HG03280 (cell line): ENCODE data around the gene ADH5.
"Not testable (repeated sequence)": the region's sequence is repeated elsewhere in the genome, so short reads cannot be mapped to it uniquely, and the experiment has no call there.

Experiments
- ATAC-seq: cut with Tn5 transposase; IDR thresholded peaks from one replicate; pipeline ENCODE4 v1.9.1; 2021; ENCODE audit warnings: mild to moderate bottlenecking, moderate library complexity; ENCODE audit not compliant: unreplicated experiment

Gene ADH5

DNA sequence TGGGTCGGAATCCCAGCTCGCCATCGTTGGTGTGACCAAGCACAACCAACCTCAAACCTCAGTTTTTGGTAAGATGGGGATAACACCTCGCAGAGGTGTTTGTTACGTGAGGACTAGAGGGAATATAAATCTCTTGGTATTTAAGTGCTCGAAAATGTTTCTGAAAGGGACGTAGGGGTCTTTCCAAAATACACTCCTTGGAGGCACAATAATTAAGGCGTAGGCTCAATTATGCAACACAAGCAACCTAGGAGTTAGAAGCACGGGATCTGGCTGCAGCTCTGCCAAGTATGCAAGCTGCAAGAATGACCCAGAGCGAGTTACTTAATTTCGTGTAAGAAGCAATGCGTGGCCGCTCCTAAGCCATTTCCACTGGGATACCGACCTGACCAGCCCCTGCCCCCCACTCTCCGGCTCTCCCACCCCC lies 552 bp downstream of the ADH5 start:
- ATAC-seq = peak; percentile 11

DNA sequence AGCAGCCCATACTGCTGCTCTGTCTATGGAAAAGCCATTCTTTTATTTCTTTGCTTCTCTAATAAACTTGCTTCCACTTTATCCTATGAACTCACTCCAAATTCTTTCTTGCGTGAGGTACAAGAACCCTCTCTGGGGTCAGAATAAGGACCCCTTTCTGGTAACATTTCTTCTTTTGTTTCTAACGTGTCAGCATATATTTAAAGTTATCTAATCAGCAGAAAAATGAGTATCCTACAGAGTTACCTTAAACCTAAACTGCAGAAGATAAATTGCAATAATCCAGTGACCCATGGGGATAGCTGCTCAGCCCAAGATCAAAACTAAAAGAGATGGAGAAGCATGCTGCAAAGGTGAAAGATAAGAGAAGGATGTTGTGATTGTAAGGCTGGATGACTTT lies 4.0 kb downstream of the ADH5 start:
- ATAC-seq = no peak

DNA sequence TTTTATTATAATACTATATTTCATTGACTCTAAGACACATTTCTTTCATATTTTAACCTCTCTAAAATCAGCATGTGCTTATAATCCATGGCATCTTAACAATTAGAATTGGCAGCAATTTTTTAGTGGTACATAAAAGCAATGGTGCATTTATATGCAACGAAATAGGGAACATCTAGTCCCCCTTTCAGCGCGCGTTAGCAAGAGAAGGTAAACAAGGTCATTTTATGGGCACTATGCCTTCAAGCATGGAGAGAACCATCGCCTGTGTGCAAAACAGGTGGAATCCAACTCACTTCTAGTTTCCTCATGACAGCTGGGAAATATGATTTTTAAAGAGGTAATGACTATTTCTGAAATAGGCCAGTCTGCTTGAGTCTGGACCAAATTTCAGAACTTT lies 6.4 kb downstream of the ADH5 start:
- ATAC-seq = no peak

DNA sequence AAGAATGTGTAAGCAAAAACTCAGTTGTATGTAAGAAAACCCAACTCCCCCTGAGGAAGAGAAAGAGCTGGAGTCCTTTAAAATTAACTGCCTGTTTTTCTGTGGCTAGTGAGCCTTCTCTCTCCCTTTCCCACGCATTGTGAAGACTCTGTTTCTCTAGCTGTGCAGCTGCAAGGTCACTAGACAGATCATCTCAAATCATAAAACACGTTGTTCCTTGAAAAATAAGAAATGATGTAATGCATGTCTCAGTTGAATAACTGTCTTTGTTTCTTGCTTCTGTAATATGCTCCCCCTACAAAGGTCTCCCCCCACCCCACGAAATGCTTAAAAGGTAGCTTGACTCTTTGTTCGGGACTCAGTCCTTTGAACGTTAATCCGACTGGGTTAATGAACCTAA lies 7.7 kb downstream of the ADH5 start:
- ATAC-seq = not testable (repeated sequence)

DNA sequence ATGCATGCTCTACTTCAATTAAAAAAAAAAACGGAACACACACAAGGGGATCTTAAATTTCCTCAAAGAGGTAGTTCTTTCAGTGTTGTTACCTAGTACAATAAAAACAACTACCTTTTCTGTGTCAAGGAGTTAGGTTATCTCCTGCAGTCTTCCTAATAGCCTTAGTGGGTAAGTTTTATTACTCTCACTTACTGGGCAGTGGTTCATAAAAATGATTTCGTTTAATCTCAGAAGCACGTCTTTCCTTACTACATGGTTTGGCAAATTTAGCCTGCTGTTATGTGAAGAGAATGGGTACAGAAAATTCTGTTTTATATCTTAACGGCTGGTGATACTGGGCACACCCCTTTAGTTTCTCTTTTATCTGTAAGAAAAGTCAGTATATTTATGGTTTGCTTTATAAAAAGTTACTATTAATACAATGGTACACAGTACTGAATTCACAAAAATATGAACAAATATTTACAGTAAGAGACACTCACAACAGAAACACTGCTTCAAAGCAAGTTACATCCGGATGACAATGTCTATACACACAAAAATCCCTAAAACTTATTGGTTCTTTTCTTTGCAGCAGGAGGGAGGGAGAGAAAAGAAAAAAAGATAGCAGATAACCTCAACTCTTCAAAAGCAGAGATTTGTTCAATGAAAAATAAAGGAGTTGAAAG lies 8.8 kb downstream of the ADH5 start:
- no peak for ATAC-seq

DNA sequence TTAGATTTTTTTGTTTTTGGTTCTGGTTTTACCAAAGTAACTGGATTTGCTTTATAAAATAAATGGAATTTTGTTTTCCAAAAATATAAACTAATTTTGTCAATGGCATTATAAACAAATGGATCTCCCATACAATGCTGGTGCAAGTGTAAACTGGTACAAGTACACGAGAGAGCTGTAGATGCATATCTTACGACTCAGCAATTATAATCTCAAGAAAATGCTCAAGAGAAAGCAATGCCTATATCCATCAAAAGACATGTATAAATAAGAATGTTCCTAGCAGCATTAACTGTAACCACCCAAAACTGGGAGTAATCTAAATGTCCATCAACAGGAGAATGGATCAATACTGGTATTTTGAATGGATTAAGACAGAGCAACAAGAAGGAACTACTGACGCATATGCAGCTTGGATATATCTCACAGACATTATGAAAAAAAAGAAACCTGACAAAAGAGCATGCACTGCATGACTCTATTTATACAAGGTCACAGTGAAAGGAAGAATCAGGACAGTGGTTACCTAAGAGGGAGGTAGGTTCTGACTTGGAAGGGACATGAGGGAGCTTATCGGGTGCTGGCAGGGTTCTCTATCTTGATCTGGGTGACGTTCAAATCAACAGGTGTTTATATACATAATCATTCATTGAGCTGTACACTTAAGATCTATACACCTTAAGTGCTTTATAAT lies 9.5 kb downstream of the ADH5 start:
- ATAC-seq = no peak

DNA sequence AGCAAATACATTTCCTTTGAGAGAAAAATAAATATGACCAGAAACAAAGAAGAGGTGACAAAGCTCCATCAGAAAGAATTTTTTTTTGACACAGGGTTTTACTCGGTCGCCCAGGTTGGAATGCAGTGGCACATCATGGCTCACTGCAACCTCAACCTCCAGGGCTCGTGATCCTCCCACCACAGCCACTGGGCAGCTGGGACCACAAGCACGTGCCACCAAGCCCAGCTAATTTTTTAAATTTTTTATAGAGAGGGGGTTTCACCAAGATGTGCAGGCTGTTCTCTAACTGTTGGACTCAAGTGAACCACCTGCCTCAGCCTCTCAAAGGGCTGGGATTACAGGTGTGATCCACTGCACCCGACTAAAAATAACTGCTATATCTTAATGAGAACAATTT lies 10.3 kb downstream of the ADH5 start:
- ATAC-seq = no peak

DNA sequence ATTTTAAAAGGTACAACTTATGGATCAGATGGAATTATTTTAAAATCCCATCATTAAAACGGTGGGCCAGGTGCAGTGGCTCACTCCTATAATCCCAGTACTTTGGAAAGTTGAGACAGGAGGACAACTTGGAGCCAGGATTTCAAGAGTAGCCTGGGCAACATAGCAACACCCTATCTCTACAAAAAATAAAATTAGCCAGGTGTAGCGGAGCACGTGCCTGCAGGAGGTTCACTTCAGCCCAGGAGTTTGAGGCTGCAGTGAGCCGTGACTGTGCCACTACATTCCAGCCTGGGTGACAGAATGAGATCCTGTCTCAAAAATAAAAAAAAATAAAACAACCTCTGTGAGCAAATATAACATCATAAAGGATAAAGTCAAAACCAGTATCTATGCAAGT lies 11.4 kb downstream of the ADH5 start:
- no peak for ATAC-seq

DNA sequence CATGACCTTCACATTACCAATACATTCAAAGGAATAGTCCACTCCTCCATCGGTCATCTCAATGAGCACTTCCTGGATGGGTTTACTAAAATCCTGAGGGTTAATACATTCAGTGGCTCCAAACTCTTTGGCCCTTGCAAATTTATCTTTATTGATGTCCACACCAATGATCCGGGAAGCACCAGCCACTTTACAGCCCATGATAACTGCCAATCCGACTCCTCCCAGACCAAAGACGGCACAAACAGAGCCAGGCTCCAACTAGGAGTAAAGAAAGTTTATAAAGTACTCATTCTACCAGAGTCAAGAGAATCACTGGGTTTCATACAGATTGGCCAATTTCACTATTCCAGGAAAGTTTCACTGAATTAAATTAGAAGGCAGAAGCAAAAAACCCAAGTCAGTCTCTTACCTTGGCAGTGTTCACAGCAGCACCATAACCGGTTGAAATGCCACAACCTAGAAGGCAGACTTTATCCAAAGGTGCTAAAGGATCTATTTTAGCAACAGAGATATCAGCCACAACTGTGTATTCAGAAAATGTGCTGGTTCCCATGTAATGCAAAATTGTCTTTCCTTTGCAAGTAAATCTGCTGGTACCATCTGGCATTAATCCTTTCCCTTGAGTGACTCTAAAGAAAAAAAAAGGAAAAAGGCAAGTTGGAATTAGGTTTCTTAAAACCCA lies 12.2 kb downstream of the ADH5 start:
- no peak for ATAC-seq

DNA sequence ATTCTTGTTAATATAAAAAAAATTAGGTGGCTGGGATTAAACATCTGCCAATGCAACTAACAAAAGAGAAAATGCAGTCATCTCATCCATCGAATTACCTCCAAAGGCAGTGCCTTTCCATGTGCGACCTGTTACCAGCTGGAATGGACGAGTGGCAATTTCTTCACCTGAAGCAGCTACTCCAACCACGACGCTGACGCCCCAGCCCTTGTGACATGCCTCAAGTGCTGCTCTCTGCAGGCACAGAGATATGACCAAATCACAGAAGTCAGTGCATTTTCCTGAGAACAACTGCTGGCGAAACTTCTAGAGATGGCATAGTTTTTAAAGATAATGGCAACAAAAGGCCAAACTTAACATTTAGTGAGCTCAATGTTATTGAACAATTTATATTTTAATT lies 13.8 kb downstream of the ADH5 start:
- no peak for ATAC-seq

DNA sequence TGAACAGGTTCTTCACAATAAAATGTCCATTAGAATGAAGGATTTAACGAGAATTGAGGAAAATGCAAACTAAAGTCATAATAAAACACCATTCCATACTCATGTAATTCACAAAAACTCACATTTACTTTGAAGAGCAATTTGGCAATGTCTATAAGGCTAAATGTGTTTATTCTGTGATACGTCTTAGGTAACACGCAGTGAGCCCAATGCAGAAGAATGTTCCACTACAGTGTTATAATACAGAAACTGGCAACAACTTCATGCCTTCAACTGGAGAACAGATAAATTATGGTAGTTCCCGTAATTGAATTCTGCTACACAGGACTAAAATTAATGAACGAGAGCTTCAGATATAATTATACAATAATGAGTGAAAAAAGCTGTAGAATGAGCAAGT lies 17.4 kb downstream of the ADH5 start:
- ATAC-seq = no peak

DNA sequence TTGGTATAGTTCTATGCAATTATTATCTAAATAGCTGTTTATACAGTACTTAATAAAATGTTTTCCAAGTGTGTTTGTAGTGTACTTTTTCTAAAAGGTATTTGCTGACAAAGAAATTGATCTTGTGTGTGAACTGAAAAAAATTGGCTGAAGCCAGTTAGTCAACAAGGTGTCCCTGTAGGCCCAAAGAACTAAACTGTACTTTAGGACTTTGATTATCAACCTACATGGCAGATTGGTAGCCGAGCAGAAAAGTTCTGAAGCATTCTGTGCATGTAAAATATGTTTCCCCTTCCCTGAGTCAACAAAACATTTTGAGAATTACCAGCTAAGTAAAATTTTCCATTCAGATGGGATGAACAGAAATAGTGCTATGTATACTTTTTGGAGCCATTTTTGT lies 21.0 kb downstream of the ADH5 start:
- no peak for ATAC-seq

DNA sequence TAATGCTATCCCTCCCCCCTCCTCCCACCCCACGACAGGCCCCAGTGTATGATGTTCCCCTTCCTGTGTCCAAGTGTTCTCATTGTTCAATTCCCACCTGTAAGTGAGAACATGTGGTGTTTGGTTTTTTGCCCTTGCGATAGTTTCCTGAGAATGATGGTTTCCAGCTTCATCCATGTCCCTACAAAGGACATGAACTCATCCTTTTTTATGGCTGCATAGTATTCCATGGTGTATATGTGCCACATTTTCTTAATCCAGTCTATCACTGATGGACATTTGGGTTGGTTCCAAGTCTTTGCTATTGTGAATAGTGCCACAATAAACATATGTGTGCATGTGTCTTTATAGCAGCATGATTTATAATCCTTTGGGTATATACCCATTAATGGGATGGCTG lies 23.1 kb downstream of the ADH5 start:
- not testable (repeated sequence) for ATAC-seq

DNA sequence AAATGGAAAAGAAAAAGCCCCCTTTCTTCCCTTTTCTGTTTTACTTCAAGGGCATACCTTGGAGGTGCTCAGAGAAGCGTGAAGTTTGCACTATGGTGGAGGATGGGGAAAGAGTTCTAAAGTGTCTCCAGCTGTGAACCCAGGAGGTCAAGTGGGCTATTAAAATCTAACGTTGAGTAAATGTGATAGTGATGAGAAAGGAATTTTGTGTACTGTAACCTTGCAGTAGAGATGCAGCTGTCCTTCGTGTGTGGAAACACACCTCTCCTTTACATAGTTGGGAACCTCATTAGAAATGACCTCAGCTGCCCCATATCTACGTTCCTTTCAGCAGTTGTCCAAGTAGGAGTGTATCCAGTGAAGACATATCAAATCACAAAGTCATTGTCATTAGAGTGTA lies 26.5 kb downstream of the ADH5 start:
- ATAC-seq = no peak

DNA sequence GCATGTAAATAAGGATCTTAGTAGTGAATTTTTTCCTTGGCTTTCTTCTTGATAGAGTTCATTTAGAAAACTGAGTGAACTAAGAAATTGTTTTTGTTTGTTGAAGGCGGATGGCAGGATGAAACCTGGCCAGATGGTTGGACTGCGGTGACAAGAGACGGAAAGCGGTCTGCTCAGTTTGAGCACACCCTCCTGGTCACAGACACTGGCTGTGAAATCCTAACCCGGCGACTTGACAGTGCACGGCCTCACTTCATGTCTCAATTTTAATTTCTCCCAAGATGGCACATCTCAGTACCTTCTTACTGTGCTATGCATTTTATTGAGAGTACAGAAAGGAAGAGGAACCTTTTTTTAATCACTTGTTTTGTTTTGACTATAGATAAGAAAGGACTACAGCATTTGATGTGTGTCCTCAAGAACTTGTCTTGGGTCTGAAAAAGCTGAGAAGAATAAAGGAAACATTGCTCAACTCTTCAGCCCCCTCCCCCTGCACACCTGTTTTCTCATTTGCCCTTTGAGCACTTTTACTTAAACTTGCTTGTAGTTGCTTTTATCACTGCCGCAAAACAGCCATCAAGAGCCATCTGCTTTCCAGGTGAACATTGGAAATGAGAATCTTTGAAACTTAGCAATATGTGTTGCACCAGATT lies 27.4 kb downstream of the ADH5 start:
- ATAC-seq = no peak

DNA sequence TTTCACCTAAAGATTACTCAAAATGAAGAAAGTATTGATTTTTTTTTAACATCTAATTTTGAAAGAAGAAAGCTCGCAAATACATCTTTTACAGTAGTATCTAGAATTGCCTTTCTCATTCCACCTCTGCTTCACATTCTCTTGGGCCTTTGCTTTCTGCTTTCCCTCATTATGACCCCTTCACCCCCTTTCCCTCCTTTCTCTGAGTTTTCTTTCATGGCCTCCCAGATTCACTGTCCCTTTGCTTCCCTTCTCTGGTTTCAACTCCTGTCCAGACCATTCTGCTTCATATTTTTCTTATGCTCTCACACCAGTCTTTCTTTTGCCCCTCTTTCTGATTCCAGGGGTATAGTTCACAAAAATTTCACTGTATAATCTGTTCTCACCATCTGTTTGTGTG lies 29.0 kb downstream of the ADH5 start:
- no peak for ATAC-seq

DNA sequence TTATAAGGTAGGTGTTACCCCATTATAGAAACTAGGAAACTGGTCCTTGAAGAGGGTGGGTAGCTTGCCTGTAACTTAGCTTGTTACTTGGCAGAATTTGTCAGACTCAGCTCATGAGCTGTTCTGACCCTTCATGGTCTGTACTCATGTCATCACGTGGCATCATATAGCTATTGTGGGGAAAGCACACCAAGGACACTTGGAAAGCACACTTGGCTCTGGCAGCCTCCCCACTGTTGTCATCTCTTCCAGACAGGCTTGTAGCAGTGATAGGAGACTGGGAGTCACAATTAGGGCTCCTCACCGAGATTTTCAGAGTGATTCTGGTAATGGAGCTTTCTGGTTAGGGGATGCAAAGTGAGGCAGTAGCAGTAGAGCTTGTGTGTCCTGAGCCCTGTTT lies 30.4 kb downstream of the ADH5 start:
- no peak for ATAC-seq

DNA sequence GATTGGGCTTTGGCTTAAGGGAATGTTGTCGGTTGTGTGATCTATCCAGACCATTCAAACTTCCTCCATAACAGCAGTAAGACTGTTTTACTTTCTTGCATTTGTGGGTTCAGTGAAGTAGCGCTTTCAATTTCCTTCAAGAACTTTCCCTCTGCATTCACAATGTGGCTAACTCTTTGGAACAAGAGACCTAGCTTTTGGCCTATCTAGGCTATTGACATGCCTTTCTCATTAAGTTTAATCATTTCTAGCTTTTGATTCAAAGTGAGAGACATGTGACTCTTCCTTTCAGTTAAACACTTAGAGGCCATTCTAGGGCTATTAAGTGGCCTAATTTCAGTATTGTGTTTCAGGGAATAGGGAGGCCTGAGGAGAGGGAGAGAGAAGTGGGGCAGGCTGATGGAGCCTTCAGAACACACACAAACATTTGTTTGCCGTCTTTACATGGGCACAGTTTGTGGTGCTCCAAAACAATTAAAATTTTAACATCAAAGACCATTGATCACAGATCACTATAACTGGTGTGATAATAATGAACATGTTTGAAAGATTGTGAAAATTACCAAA lies 34.1 kb downstream of the ADH5 start:
- ATAC-seq = no peak

DNA sequence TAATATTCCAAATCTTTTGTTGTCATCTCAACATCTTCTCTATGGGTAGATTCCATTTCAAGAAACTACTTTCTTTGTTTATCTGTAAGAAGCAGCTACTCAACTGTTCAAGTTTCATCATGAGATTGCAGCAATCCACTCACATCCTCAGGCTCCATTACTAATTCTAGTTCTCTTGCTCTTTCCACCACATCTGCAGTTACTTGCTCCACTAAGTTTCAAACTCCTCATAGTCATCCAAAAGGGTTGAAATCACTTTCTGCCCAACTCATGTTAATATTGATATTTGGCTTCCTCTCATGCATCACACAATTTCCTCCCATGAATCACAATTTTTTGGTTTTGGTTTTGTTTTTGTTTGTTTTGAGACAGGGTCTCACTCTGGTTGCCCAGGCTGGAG lies 35.7 kb downstream of the ADH5 start:
- ATAC-seq = no peak

DNA sequence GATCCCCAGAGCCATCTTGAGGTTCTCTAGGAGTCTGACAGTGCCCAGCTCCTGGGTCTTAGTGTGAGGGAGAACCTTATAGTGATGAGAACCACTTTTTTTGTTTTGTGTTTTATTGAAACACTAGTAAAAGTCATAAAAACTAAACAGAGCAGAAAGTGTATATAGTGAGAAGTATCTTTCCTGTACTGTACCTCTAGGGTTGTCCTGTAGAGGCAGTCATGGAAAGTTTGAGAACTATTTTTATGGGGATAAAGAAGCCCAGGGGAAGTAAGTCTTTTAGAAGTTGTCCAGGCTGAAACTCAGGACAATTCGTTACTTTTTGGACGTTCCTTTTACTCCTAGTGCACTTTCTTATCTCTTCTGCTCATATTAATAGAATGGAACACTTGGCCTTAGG lies 40.9 kb downstream of the ADH5 start:
- ATAC-seq = no peak

DNA sequence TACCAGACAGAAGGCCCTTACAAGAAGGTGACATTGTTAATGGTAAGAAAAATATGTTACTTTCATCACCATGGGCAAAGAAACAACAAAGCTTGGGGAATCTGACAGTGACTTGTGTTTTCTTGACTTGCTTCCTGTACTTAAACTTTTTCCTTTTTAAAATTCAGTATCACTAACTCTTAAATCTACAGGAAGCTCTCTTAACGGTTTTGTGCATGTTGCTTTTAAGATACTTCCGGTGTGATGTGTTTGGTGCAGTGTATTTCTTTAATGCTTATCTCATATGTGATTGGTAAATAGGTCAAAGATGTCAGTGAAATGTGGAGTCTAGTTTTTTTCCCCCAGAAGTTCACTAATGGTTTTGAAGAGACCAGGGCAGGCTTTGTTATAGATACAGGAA lies 45.2 kb downstream of the ADH5 start:
- ATAC-seq = no peak
